WTC11 (cell line): ENCODE measurements around the gene MEX3D. TPM values are rescaled to one million over a fixed set of nuclear protein-coding genes. Genes with fewer than 3 reads are reported as not detected.

Experiments used
- ATAC-seq: fragments of 200-7000 bp; cut with Tn5 transposase; 2 replicates; pipeline ENCODE4 v1.10.0; 2021; ENCODE audit warnings: mild to moderate bottlenecking, moderate library complexity
- CTCF ChIA-PET: fragments of 300-600 bp; sonication (Branson Sonifier 250); formaldehyde crosslinking; loops from one replicate; lab custom pipeline; 2021; ENCODE audit warnings: antibody characterized with exemption; lab: Charles Lee
- POLR2A ChIA-PET: fragments of 350-600 bp; sonication (Branson Sonifier 250); formaldehyde crosslinking; loops from one replicate; lab custom pipeline; 2021; ENCODE audit warnings: antibody characterized with exemption; lab: Charles Lee
- DNase-seq: peaks from one replicate; pipeline ENCODE4 v3.0.0; 2021; ENCODE audit warnings: low spot score
- H3K27ac Mint-ChIP-seq: 2 replicates; pipeline ENCODE4 v1.8.0; 2021; ENCODE audit warnings: mixed read lengths
- H3K27me3 Mint-ChIP-seq: 2 replicates; pipeline ENCODE4 v1.8.0; 2021; ENCODE audit warnings: low read depth, mild to moderate bottlenecking, moderate library complexity, mixed read lengths
- H3K36me3 Mint-ChIP-seq: 2 replicates; pipeline ENCODE4 v1.8.0; 2021; ENCODE audit warnings: mixed read lengths
- H3K4me1 Mint-ChIP-seq: 2 replicates; pipeline ENCODE4 v1.8.0; 2022; ENCODE audit warnings: mixed read lengths
- H3K4me3 Mint-ChIP-seq: 2 replicates; pipeline ENCODE4 v1.8.0; 2021; ENCODE audit warnings: mild to moderate bottlenecking, moderate library complexity, mixed read lengths
- H3K9me3 Mint-ChIP-seq: 2 replicates; pipeline ENCODE4 v1.8.0; 2021; ENCODE audit warnings: mixed read lengths
- CBFB ChIP-seq: sonication (generic); formaldehyde crosslinking; IDR thresholded peaks from 2 replicates; pipeline ENCODE4 v1.8.1; 2022; ENCODE audit warnings: mild to moderate bottlenecking, low read depth, missing genetic modification reagents
- CREM ChIP-seq: sonication (generic); formaldehyde crosslinking; IDR thresholded peaks from 2 replicates; pipeline ENCODE4 v1.8.1; 2022; ENCODE audit warnings: mild to moderate bottlenecking, missing genetic modification reagents, moderate library complexity
- ESRRA ChIP-seq: sonication (generic); formaldehyde crosslinking; IDR thresholded peaks from 2 replicates; pipeline ENCODE4 v1.8.1; 2022; ENCODE audit warnings: mild to moderate bottlenecking, missing genetic modification reagents, borderline replicate concordance
- KAT7 ChIP-seq: sonication (generic); formaldehyde crosslinking; IDR thresholded peaks from 2 replicates; pipeline ENCODE4 v1.8.1; 2023; ENCODE audit warnings: missing genetic modification reagents, mild to moderate bottlenecking, borderline replicate concordance
- MXD4 ChIP-seq: fragments of 250-450 bp; sonication (Bioruptor Pico); IDR thresholded peaks from 2 replicates; pipeline ENCODE4 v1.8.0; 2021; ENCODE audit warnings: mild to moderate bottlenecking, moderate library complexity, borderline replicate concordance
- NR2C2 ChIP-seq: sonication (generic); formaldehyde crosslinking; IDR thresholded peaks from 2 replicates; pipeline ENCODE4 v1.8.0; 2022; ENCODE audit warnings: mild to moderate bottlenecking, missing genetic modification reagents
- NR3C1 ChIP-seq: sonication (generic); formaldehyde crosslinking; conservative IDR thresholded peaks from 2 replicates; pipeline ENCODE4 v1.8.1; 2023; ENCODE audit warnings: low read depth, mild to moderate bottlenecking, missing genetic modification reagents
- RORB ChIP-seq: fragments of 250-450 bp; sonication (Bioruptor Pico); IDR thresholded peaks from 2 replicates; pipeline ENCODE4 v1.9.0; 2021; ENCODE audit warnings: mild to moderate bottlenecking
- TCF7 ChIP-seq: sonication (generic); formaldehyde crosslinking; IDR thresholded peaks from 2 replicates; pipeline ENCODE4 v1.8.0; 2022; ENCODE audit warnings: mild to moderate bottlenecking, low read depth, missing genetic modification reagents, moderate library complexity
- ZNF416 ChIP-seq: fragments of 250-450 bp; sonication (Bioruptor Pico); IDR thresholded peaks from 2 replicates; pipeline ENCODE4 v1.9.0; 2021; ENCODE audit warnings: mild to moderate bottlenecking, inconsistent platforms
- ZNF423 ChIP-seq: fragments of 250-450 bp; sonication (Bioruptor Pico); IDR thresholded peaks from 2 replicates; pipeline ENCODE4 v2.1.2; 2022; ENCODE audit warnings: mild to moderate bottlenecking, moderate library complexity
- total RNA-seq: library from RNA; stranded (reverse); gene quantifications from 3 replicates; pipeline ENCODE4 v1.2.3, GENCODE V29; 2021
- TF ChIP-seq, protein P1 (sequence below): fragments of 250-450 bp; sonication (Bioruptor Pico); IDR thresholded peaks from 2 replicates; pipeline ENCODE4 v1.8.0; 2021; ENCODE audit warnings: mild to moderate bottlenecking
- TF ChIP-seq, protein P2 (sequence below): sonication (generic); formaldehyde crosslinking; IDR thresholded peaks from 2 replicates; pipeline ENCODE4 v1.8.1; 2022; ENCODE audit warnings: missing genetic modification reagents, borderline replicate concordance
- TF ChIP-seq, protein P3 (sequence below): sonication (generic); formaldehyde crosslinking; IDR thresholded peaks from 2 replicates; pipeline ENCODE4 v1.8.1; 2023; ENCODE audit warnings: mild to moderate bottlenecking, missing genetic modification reagents
- TF ChIP-seq, protein P4 (sequence below): fragments of 200-600 bp; IDR thresholded peaks from 2 replicates; pipeline ENCODE4 v1.8.0; 2022; ENCODE audit warnings: antibody characterized with exemption

The MEX3D gene
- total RNA-seq, 1 experiment from 2014 or later, result 69.5 TPM

DNA sequence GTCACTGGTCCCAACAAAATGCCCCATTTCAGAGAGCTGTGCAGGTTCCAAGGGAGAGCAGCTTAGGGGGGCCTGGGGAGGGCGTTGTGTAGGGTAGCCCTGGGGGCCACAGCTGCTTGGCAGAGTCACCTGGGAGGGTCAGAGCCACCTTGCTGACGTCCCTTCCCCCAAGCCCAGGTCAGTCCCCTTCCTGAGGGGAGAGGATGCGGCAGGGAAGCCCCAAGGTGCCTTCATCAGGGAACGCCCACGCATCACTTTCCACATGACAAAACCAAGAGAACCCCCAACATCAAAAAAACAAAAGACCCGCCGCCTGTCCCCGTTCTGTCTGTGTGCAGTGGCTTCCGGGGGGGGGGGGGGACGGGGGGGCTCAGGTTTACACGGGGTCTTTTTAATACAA, 42.5 kb upstream of the MEX3D start (continued):
- TF ChIP-seq ESRRA (CRISPR knock-in tag), result no peak
- TF ChIP-seq NR3C1 (CRISPR knock-in tag), result no peak
- TF ChIP-seq NR2C2, result no peak
- no peak for TF ChIP-seq MXD4 (CRISPR knock-in tag)
- TF ChIP-seq, protein P1, sequence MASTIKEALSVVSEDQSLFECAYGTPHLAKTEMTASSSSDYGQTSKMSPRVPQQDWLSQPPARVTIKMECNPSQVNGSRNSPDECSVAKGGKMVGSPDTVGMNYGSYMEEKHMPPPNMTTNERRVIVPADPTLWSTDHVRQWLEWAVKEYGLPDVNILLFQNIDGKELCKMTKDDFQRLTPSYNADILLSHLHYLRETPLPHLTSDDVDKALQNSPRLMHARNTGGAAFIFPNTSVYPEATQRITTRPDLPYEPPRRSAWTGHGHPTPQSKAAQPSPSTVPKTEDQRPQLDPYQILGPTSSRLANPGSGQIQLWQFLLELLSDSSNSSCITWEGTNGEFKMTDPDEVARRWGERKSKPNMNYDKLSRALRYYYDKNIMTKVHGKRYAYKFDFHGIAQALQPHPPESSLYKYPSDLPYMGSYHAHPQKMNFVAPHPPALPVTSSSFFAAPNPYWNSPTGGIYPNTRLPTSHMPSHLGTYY (CRISPR knock-in tag), result no peak
- TF ChIP-seq ZNF416 (CRISPR knock-in tag), result no peak

DNA sequence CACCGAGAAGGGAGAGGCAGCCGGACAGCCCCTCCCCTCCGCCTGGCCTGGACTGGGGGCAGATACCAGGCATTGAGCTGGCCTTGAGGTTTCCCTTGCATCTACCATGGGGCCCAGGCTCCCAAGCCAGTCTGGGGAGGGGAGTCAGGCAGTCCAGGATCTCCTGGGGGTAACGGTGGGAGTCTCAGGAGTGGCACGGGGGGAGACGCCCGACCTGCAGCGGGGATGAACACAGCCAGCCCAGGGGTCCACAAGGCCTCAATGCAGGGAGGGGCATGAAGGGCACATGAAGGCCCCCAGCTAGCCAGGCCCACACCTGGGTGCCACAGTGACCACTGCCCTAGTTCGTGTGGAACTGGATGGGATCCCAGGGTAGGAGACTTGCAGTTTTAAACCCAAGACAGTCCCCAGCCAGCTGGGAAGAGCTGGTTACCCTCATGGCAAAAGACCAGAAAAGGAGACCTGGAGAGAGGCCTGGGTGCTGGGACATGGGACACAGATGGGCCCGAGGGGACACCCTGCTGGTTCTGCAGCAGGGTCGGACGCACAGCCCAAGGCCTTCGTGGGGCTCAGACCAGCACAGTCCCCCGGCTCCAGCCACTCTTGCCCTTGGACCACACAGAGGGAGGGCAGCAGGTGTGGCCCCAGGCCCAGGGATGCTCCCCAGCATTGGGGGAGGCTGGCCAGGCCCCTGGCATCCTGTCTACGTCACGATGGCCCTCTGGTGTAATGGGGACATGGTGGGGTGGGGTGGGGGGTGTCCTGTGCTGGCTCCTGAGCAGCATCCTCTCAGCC, 41.8 kb upstream of the MEX3D start:
- peaks cover 31% of the 10 kb centered on the region for H3K36me3 Mint-ChIP-seq
- ATAC-seq (no peak), DNase-seq (no peak)
- POLR2A ChIA-PET, result no interaction called here
- peaks cover 4% of the 10 kb centered on the region; the same call in 1 of the 2 replicates for H3K4me1 Mint-ChIP-seq
- no peaks in the 10 kb centered on the region for H3K9me3 Mint-ChIP-seq
- no peak overlapping the region for H3K4me3 Mint-ChIP-seq
- H3K27me3 Mint-ChIP-seq, result no peaks in the 10 kb centered on the region
- H3K27ac Mint-ChIP-seq, result 0 out of 2 replicates have a peak overlapping the region, but pooled peaks have one; percentile 32
- CTCF ChIA-PET, result interaction anchor here (1.0 to 2.5 kb wide), 3 partner anchors 15 to 216 kb away, joined by 3 to 7 read pairs (median 3); no protein-coding TSS in a partner anchor
- TF ChIP-seq KAT7 (CRISPR knock-in tag) (no peak), RORB (CRISPR knock-in tag) (no peak), CBFB (CRISPR knock-in tag) (no peak), ZNF423 (CRISPR knock-in tag) (no peak), TCF7 (no peak), NR3C1 (CRISPR knock-in tag) (no peak)
- TF ChIP-seq, protein P2, sequence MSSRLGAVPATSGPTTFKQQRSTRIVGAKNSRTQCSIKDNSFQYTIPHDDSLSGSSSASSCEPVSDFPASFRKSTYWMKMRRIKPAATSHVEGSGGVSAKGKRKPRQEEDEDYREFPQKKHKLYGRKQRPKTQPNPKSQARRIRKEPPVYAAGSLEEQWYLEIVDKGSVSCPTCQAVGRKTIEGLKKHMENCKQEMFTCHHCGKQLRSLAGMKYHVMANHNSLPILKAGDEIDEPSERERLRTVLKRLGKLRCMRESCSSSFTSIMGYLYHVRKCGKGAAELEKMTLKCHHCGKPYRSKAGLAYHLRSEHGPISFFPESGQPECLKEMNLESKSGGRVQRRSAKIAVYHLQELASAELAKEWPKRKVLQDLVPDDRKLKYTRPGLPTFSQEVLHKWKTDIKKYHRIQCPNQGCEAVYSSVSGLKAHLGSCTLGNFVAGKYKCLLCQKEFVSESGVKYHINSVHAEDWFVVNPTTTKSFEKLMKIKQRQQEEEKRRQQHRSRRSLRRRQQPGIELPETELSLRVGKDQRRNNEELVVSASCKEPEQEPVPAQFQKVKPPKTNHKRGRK (CRISPR knock-in tag), result no peak
- TF ChIP-seq, protein P3, sequence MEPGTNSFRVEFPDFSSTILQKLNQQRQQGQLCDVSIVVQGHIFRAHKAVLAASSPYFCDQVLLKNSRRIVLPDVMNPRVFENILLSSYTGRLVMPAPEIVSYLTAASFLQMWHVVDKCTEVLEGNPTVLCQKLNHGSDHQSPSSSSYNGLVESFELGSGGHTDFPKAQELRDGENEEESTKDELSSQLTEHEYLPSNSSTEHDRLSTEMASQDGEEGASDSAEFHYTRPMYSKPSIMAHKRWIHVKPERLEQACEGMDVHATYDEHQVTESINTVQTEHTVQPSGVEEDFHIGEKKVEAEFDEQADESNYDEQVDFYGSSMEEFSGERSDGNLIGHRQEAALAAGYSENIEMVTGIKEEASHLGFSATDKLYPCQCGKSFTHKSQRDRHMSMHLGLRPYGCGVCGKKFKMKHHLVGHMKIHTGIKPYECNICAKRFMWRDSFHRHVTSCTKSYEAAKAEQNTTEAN, result no peak
- TF ChIP-seq, protein P4, sequence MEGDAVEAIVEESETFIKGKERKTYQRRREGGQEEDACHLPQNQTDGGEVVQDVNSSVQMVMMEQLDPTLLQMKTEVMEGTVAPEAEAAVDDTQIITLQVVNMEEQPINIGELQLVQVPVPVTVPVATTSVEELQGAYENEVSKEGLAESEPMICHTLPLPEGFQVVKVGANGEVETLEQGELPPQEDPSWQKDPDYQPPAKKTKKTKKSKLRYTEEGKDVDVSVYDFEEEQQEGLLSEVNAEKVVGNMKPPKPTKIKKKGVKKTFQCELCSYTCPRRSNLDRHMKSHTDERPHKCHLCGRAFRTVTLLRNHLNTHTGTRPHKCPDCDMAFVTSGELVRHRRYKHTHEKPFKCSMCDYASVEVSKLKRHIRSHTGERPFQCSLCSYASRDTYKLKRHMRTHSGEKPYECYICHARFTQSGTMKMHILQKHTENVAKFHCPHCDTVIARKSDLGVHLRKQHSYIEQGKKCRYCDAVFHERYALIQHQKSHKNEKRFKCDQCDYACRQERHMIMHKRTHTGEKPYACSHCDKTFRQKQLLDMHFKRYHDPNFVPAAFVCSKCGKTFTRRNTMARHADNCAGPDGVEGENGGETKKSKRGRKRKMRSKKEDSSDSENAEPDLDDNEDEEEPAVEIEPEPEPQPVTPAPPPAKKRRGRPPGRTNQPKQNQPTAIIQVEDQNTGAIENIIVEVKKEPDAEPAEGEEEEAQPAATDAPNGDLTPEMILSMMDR, result no peak

DNA sequence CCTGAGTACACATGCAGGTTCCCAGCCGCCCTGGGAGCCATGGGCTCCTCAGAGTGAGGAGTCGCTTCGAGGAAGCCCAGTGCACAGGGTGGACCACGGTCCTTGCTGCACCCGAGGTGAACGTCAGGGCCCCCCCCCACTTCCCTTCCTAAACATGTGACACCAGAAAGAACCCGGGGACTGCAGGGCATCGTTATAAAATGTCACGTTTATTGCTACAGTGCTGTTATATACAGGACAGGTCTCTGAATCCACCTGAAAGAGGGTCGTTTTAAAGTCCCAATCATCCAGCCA, 40.9 kb upstream of the MEX3D start:
- Mint-ChIP-seq H3K9me3 (no peaks in the 10 kb centered on the region), H3K36me3 (peaks cover 22% of the 10 kb centered on the region), H3K4me3 (no peak overlapping the region)
- CTCF ChIA-PET, result interaction anchor here (1.0 to 2.5 kb wide), 3 partner anchors 16 to 217 kb away, joined by 3 to 7 read pairs (median 3); no protein-coding TSS in a partner anchor
- ATAC-seq (no peak), DNase-seq (no peak)
- TF ChIP-seq CREM (CRISPR knock-in tag), result no peak
- TF ChIP-seq, all 79 proteins: peak for 0
- peaks cover 9% of the 10 kb centered on the region; the same call in 1 of the 2 replicates for H3K4me1 Mint-ChIP-seq
- no peak overlapping the region for H3K27ac Mint-ChIP-seq
- POLR2A ChIA-PET, result no interaction called here
- no peaks in the 10 kb centered on the region for H3K27me3 Mint-ChIP-seq
